ENCODE measurements around the gene DNAJB4.
"Not testable (repeated sequence)": the region's sequence is repeated elsewhere in the genome, so short reads cannot be mapped to it uniquely, and the experiment has no call there.

DNAJB4 gene

DNA sequence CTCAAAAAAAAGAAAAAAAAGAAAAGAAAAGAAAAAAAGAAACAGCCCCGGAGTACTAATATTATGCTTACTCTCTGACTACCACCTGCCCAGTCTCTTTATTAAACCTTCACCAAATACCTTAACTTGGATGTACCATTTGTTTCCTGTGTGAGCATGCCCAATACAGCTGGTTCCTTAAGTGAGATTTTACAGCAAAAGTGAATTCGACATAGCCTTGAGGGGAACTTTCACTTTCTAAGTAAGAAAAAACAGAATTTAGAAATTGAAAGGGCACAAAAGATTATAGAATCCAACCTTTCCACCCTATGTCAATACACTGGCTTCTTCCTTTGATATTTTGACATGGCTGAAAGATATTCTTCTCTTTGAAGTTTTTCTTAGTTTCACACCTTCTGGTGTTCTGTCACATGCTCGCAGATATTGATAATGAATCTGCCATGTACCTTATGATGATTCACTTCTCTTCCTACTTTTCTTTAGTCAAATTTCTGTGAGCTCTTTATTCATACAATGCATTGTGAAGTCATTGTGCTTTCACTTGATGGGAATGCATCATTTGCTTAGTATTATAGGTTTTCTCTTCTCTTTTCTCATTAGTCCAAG lies 35.8 kb downstream of the DNAJB4 start:
- no peak for DNase-seq

DNA sequence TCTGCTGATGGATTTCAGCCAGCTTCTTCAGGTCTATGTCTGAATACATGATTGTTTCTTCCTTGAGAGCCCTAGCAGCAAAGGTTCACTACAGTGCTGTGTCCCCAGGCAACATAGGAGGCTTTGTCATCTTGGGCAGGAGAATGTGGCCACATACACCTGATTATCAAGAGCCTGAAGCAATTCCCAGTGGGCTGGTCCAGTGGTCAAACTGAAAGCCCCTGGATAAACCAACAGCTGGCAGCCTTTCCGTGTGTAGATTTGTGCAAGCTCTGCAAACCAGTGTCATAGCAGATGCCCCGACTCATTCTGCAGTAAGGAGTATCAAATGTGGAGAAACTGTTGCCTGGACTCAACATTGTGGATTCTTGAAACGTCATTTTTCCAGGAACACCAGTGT lies 38.7 kb downstream of the DNAJB4 start:
- DNase-seq, result no peak

- no peak for DNase-seq
Measured at GRCh38 chr1:78044796-78045562, 40.2 kb downstream of the DNAJB4 start.

- no peak for DNase-seq
Measured at GRCh38 chr1:78045563-78045925, 40.8 kb downstream of the DNAJB4 start.

DNA sequence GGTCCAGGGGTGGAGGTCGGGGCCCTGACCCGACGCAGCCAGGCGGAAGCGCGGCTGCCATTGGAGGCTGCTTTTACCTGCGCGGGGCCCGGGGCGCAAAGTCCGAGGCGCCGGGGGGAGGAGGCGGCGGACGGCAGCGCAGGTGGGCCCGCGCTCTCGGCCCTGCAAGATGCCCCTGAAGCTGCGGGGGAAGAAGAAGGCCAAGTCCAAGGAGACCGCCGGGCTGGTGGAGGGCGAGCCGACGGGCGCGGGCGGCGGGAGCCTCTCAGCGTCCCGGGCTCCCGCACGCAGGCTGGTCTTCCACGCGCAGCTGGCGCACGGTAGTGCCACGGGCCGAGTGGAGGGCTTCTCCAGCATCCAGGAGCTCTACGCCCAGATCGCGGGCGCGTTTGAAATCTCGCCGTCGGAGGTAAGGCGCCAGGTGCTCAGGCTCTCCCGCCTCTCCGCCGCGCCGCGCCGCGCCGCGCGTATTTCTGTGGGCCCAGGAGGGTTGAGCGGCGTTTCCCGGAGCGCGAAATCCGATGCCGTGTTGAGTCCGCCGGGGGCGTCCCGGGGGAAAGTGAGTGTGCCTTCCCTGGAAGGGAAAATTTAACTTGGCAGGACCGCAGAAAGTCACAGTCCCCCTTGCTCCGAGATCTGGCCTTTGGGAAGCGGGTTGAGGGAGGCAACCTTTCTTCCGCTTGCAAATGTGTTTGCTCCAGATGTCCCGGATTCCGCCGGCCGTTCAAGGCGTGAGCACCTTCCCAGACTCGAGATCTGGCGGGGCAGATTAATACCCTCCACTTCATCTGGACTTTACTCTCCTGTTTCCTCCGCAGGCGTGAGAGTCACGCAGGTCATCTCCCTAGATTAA lies 41.4 kb downstream of the DNAJB4 start, which contains the start of gene GIPC2:
Gene GIPC2, plus strand, starts transcription at position 41 of the 853 bp plus-strand sequence. Its CDS starts 129 bp downstream, at position 170.
- DNase-seq, result no peak

GRCh38 chr1:78047106-78047505 lies 42.4 kb downstream of the DNAJB4 start:
- DNase-seq, result no peak

- no peak for DNase-seq
Measured at GRCh38 chr1:78047631-78048030, 42.9 kb downstream of the DNAJB4 start.

- DNase-seq, result no peak
Measured at GRCh38 chr1:78048446-78048845, 43.7 kb downstream of the DNAJB4 start.

DNA sequence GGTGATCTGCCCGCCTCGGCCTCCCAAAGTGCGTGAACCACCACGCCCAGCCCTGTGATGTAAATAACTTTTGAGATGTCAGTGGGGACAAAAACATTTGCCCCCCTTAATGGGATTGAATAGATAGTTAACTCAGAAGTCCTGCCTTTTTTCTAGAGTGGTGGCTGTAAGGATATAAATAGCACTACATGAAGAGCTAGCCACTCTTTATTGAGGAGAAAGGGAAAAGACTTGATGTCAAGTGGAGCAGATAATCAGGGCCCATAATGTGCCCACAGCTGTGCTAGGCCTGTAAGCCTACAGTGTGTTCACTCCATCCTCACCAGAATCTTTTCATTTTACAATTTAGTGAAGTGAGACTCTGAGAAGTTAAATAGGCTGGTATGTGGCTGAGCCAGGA lies 44.7 kb downstream of the DNAJB4 start:
- DNase-seq, result no peak

DNA sequence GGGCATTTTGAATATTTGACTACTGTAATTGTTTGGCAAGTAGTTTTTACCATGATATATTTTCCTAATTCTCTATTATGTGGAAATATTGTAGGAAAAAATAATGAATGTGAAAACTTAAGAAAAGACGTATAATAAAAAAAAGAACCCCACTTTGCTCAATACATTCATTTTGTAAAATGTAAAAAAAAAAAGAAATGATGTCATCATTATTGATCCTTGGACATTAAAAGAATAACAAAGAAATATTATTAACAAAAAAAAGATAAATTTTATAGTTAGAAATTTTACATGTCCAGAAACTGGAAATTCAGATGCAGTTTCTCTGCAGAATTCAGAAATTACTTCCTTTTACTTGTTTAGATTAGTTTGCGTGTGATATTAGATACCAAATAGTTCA lies 46.3 kb downstream of the DNAJB4 start:
- DNase-seq, result no peak

GRCh38 chr1:78052685-78053405 lies 48.1 kb downstream of the DNAJB4 start:
- DNase-seq, result no peak

DNA sequence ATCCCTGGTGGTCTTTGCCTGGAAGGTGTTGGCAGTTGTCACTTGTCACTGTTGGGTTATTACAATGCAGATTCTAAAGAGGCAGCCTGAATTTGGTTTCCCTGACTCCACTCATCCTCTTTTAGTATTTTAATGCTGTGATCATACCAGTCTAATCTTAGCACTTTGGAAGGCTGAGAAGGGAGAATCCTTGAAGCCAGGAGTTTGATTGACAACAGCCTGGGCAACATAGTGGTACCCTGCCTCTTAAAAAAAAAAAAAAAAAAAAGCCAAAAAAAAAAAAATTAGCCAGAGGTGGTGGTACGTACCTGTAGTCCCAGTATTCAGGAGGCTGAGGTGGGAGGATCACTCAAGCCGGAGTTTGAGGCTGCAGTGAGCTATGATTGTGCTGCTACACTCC lies 48.8 kb downstream of the DNAJB4 start:
- no peak for DNase-seq

DNA sequence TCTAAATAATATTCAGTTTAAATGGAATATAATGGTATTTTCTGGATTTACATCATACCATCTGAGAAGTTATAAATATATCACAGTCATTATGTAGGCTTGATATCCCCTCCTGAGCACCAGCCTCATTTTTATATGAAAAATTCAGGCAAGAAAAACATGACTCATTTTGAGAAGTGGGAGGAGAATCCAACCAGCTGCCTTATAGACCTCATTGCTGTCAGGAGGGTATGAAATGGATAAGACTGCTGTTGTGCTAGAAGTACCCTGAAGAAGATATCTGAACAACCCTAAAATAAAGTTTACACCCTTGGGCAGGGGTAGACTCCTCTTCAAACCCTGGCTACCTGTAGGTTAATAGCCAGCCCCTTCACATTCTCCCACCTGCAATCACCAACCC lies 49.8 kb downstream of the DNAJB4 start:
- DNase-seq, result no peak

- DNase-seq, result no peak
Measured at GRCh38 chr1:78054972-78055371, 50.2 kb downstream of the DNAJB4 start.

- no peak for DNase-seq
Measured at GRCh38 chr1:78055565-78056132, 50.9 kb downstream of the DNAJB4 start.

GRCh38 chr1:78058670-78059069 lies 53.9 kb downstream of the DNAJB4 start:
- no peak for DNase-seq

DNA sequence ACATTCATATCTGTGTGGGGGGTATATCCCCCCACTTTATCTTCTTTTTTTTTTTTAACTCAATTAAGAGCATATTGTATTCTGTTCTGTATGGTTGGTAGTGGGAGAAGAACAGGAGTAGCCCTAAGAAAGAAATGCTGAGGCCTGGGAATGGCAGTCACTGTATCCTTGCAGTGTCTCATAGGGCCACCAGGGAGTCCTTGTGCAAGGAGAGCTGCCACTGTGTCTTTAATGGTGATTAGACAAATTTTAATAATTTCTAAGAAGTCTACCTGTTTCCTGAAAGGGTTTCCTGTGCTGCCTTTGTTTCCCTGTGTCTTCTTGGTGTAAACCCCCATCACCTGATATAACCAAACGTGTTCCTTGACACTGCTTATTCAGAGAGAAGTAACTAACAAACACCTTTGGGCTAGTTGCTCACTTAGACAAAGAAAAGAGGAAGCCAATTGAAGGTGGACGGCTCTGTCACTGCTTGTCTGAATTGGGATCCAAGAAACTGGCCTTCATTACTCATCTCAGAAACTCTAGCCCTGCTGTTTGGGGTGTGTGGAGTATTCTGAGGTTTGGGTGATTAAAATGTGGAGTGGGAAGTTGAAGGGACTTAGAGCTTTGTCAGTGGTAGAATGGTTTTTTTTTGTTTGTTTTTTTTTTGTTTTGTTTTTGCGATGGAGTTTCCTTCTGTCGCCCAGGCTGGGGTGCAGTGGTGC lies 56.3 kb downstream of the DNAJB4 start:
- no peak for DNase-seq

GRCh38 chr1:78061825-78062523 lies 57.2 kb downstream of the DNAJB4 start:
- DNase-seq, result no peak

- DNase-seq, result not testable (repeated sequence)
Measured at GRCh38 chr1:78064886-78065285, 60.1 kb downstream of the DNAJB4 start.

All from NCI-H1694 treated with DMSO at 0.1 percent for 48 hours (cell line).